NCI-H82 treated with DMSO at 0.1 percent for 48 hours (cell line): ENCODE measurements around the gene PRR20C.
"Not testable (repeated sequence)": the region's sequence is repeated elsewhere in the genome, so short reads cannot be mapped to it uniquely, and the experiment has no call there.

Experiments used
- DNase-seq: peaks from one replicate; lab custom pipeline; 2025; ENCODE audit not compliant: unreplicated experiment; lab: John Stamatoyannopoulos, UW

Gene PRR20C

DNA sequence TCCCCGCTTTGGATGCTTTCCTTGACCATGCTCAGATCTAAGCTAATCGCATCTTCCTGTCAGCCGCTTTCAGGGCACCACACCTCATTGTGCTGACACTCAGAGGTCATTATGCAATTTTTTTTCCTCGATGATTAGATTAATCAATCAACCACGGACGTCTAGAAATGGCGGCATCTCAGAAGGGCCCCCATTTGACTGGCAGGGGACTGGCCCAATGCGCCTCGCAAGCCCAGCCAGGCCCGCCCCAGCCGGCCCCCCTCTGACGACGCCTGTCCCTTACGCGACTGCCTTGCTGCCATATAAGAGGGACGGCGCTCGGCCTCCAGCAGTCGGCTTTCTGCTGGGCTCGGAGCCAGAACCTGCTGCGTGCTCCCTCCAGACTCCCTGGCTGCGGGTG lies at the start of gene PRR20C:
TSS of gene PRR20C (plus strand) at position 301 of the 400 bp plus-strand sequence. CDS start 387 bp downstream, outside the sequence.
- DNase-seq, result not testable (repeated sequence)

DNA sequence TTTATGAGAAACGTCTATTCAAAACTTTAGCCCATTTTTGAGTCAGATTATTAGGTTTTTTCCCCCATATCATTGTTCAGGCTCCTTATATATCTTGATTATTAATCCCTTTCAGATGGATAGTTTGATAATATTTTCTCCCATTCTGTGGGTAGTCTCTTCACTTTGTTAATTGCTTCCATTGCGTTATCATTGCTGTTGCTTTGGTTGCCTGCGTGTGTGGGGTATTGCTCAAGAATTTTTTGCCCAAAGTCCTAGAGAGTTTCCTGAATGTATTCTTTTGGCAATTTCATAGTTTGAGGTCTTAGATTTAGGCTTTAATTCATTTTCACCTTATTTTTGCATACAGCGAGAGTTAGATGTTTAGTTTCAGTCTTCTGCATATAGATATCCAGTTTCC lies 38.9 kb upstream of the PRR20C start:
- no peak for DNase-seq

DNA sequence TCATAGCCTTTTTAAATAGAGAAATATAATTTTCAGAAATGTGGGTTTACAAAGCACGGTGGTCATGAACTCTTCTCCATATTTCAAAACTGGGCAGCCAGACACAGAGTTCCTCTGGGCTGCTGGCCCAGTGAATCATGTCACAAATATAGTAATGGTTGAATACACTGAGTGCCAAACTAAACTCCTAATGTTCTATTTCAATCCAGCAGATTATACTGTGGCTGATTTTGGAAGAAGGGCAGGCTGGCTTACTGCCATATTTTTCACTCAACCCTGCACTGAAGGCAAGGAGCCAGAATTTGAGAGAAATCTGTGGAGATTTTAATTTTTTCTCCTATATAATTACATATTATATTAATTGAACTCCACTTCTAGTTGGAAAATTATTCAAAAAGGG lies 30.2 kb upstream of the PRR20C start:
- DNase-seq, result no peak

DNA sequence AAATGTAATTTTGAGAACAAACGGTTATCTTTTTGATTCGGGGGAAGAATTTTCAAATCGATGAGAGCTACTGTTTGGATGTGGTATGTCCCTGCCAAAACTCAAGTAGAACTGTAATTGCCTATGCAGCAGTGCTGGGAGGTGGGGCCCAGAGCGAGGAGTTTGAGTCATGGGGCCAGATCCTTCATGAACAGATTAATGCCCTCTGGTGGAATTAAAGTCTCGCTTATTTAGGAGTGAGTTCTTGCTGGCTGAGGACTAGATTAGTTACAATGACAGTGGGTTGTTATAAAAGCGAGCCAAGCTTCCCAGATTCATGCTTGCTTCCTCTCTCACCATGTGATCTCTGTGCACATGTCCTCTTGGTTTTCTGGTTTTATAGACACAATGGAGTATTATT lies 25.0 kb upstream of the PRR20C start:
- no peak for DNase-seq

DNA sequence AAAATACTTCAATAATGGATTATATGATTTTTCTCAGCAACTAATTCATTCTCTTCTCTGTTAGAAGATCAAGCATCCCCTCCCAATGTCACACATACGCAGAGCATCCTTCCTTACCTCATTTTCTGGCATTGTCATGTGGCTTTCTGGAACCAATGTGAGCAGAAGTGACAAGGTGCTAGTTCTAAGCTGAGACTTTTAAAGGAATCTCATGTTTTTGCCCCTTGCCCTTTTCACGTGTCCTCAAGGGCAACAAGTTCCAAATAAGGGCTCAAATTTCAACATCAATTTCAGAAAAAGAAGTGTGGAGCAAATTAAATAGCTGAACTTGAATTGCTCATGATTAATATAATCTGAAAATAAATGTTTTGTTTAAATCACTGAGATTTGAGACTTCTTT lies 17.8 kb upstream of the PRR20C start:
- no peak for DNase-seq

DNA sequence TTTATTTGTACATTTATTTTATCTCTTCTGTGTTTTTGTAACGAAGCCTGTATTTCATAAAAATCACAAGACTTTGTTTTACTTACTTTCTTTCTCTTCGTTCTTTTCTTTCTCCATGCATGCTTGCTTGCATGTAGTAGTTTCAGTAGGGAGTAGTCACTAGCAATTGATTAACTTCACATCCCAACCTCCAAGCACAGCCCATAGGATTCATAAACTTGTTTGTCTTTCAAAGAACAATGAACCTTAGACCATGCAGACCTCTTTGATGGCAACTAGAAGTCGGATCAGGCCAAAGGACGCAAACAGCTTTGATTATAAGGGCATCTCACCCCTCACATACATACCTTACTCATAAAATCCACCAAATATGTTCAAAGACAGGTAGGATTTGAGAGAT lies 16.3 kb upstream of the PRR20C start:
- no peak for DNase-seq

DNA sequence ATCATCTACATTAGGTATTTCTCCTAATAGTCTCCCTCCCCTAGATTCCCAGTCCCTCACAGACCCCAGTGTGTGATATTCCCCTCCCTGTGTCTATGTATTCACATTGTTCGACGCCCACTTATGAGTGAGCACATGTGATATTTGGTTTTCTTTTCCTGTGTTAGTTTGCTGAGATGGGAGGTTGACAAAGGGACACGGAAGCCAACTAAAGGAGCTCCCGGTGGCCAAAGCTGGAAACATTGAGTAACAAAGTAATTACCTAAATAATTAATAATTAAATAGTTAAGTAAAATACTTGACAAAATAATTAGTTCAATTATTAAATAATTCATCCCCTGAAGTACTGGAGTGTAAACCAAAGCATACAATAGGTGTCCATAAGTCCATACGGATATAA lies 14.9 kb upstream of the PRR20C start:
- DNase-seq, result no peak

DNA sequence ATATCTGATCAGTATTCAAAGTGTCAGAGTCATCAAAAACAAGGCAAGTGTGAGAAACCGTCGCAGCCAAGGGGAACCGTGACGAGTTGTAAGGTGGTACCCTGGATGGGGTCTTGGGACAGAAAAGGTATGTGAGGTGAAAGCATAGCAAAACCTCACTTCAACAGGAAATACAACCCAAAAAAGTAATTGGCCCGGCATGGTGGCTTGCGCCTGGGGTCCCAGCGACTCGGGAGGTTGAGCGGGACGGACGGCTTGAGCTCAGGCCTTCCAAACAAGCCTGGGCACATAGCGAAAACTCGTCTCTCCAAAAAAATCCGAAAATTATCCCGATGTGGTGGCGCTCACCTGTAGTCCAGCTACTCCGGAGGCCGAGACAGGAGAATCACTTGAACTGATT lies 14.1 kb upstream of the PRR20C start:
- not testable (repeated sequence) for DNase-seq

DNA sequence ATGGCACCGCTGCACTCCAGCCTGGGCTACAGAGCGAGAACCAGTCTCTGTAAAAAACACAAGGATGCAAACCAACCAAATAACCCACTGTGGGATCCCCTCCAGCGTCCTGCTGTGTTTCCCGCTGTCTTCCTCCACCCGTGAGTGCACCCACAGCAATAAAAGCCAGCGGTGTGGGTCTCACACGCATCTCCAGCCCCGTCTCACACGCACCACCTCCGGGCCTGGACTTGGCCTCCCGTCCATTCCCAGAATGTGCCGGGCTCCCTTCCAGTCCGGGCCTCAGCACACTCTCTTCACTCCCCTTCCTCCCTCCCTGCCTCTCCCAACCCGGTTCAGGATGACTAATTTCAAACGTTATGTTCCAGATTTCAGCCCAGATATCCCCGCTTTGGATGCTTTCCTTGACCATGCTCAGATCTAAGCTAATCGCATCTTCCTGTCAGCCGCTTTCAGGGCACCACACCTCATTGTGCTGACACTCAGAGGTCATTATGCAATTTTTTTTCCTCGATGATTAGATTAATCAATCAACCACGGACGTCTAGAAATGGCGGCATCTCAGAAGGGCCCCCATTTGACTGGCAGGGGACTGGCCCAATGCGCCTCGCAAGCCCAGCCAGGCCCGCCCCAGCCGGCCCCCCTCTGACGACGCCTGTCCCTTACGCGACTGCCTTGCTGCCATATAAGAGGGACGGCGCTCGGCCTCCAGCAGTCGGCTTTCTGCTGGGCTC lies 13.5 kb upstream of the PRR20C start, which contains the start of gene PRR20A:
TSS of gene PRR20A (plus strand) at position 684 of the 734 bp plus-strand sequence. CDS start 387 bp downstream, outside the sequence.
- not testable (repeated sequence) for DNase-seq

DNA sequence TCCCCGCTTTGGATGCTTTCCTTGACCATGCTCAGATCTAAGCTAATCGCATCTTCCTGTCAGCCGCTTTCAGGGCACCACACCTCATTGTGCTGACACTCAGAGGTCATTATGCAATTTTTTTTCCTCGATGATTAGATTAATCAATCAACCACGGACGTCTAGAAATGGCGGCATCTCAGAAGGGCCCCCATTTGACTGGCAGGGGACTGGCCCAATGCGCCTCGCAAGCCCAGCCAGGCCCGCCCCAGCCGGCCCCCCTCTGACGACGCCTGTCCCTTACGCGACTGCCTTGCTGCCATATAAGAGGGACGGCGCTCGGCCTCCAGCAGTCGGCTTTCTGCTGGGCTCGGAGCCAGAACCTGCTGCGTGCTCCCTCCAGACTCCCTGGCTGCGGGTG lies 6.7 kb upstream of the PRR20C start, which contains the start of gene PRR20B:
TSS of gene PRR20B (plus strand) at position 301 of the 400 bp plus-strand sequence. CDS start 387 bp downstream, outside the sequence.
- not testable (repeated sequence) for DNase-seq

DNA sequence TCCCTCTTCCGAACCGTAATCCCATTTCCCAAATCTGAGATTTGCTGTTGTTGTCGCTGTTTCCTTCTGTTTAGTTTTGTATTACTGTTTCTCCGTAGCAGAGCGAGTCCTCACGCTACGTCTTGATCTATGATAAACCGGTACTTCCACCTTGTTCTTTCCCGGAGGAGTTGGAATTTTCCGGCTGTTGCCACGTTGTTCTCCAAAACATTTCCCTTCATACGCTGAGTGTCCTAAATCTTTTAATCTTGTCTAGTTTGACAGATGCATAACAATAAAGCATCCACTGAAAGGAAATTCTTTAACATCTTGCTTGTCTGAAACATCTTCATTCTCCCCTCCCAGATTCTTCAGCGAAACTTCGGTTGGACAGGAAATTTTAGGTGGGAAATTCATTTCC lies 5.8 kb upstream of the PRR20C start:
- DNase-seq, result not testable (repeated sequence)

DNA sequence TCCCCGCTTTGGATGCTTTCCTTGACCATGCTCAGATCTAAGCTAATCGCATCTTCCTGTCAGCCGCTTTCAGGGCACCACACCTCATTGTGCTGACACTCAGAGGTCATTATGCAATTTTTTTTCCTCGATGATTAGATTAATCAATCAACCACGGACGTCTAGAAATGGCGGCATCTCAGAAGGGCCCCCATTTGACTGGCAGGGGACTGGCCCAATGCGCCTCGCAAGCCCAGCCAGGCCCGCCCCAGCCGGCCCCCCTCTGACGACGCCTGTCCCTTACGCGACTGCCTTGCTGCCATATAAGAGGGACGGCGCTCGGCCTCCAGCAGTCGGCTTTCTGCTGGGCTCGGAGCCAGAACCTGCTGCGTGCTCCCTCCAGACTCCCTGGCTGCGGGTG lies 6.5 kb downstream of the PRR20C start, which contains the start of gene PRR20D:
TSS of gene PRR20D (plus strand) at position 301 of the 400 bp plus-strand sequence. CDS start 387 bp downstream, outside the sequence.
- DNase-seq, result not testable (repeated sequence)

DNA sequence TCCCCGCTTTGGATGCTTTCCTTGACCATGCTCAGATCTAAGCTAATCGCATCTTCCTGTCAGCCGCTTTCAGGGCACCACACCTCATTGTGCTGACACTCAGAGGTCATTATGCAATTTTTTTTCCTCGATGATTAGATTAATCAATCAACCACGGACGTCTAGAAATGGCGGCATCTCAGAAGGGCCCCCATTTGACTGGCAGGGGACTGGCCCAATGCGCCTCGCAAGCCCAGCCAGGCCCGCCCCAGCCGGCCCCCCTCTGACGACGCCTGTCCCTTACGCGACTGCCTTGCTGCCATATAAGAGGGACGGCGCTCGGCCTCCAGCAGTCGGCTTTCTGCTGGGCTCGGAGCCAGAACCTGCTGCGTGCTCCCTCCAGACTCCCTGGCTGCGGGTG lies 13.0 kb downstream of the PRR20C start, which contains the start of gene PRR20E:
TSS of gene PRR20E (plus strand) at position 301 of the 400 bp plus-strand sequence. CDS start 387 bp downstream, outside the sequence.
- DNase-seq, result not testable (repeated sequence)

DNA sequence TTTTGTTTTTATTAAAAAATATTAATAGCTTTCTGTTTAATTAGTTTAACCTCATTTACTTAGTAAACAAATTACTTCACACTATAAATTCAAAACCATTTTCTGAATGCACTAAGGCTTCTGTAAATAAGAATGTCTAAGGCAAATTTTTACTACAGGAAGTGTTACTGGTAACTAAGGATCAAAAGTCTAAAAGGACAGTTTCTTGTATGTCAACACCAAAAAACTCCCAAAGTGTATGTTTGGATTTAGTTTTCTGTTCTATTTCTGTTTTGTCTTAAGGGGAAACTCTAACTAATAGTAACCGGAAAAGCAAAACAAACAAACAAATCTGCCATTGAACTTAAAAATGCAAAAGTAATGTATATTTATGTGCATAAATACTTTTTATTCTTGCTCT lies 37.8 kb downstream of the PRR20C start:
- no peak for DNase-seq
